Muscle of arm (tissue), 12 donors: Measurements from ENCODE around the gene SH3TC1. TPM values are rescaled to one million over a fixed set of nuclear protein-coding genes. Genes with fewer than 3 reads are reported as not detected.

ENCODE experiments used
- DNase-seq: peaks from one replicate; pipeline ENCODE4 v3.0.0-alpha.2; 2013
- polyA plus RNA-seq, 12 donors: library from polyadenylated mRNA; unstranded; fragments of 120-200 nt; gene quantifications; one replicate each; pipeline ENCODE4 v1.2.1, GENCODE V29; 2013; ENCODE audit not compliant: insufficient read length in 12 of 12

The SH3TC1 gene
- polyA plus RNA-seq, 12 donors: 5.8 to 13.1 (median 8.3) TPM; not detected in 1

DNA sequence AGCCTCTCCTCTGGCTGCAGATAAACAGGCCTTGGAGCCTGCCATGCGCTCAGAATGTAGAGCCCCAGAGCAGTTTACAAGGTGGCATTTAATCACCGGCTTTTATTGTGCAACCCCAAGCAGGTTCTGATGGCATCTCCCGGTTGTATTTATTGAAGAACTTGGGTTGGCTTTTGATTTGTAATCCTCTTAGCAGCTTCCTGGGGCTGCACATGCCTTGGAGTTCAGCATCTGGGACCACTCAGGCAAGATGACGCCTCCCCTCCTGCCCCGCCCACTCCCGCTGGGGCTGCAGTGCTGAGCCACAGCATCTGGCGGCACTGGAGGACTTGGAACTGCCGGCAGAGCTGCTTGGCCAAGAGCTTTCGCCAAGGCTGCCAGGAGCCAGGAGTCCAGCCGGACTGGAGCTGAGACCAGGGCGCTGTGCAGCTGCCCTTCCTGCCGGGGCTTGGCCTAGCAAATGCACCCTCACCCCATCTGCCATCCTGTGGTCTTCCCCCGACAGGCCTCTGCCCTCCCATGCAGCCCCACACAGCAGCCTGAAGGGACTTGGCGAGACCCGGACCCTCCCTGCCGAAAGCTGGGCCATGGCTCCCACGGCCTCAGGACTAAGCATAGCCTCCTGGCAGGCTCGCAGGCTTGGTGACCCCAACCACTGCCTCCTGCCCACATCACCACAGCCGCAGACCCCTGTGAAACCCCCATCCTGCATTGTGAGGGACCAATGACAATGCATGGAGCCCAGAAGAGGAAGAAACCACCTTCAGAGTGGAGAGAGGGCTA is 75.9 kb downstream of the SH3TC1 start:
- peak; percentile 92 for DNase-seq

DNA sequence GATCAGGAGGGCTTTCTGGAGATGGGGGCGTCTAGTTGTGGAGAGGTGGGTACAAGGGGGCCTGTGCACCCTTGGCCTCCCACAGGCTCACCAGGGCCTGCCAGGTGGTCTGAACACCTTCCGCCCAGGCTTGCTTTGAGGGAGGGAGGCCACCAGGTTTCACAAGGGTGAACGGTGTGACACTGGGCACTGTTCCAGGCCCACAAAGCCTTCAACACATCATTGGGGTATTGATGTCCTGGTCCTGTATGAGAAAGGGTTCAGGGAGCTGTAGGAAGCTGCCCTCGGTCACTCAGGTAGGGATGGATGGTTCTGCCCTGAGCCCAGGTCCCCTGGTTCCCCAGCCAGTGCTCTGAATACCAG is 76.4 kb downstream of the SH3TC1 start:
- DNase-seq: no peak

DNA sequence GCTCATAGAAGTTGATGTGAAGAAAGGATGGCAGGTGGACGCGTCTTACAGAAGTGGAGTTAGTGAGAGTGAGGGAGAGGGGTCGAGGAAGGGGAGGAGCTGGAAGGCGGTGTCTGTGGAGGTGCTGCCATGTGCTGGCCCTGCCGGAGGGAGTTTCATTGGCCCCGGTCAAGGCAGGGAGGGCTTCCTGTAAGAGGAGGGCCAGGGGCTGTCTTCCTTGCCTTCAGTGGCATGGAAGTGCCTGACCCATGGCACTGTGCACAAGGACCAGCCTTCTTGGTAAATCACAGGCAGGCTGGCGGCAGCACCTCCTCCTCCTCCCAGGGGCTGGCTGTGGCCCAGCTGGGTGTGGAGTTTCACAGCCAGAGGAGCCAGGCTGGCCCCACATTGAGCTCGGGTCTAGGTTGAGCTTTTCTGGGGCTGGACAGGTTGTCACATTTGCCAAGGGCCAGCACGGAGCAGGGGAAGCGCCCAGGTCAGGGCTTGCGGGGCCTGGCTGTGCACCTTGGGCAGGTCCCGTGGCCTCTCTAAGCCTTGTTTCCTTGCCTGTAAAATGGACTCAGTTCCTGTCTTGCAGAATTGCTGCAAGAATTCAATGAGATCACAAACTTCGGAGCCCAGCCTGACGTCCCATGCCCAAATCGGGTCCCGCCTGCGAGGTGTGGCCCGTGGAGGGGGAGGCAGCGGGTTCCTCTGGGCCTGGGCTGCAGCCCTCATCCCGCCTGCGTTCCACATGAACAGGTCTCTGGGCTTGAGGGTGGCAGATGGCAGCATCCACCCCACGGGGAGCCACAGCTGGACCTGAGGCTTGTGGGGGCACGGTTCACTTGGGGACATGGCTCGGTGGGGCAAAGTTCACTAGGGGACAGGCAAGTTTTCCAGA is 77.5 kb downstream of the SH3TC1 start:
- no peak for DNase-seq

DNA sequence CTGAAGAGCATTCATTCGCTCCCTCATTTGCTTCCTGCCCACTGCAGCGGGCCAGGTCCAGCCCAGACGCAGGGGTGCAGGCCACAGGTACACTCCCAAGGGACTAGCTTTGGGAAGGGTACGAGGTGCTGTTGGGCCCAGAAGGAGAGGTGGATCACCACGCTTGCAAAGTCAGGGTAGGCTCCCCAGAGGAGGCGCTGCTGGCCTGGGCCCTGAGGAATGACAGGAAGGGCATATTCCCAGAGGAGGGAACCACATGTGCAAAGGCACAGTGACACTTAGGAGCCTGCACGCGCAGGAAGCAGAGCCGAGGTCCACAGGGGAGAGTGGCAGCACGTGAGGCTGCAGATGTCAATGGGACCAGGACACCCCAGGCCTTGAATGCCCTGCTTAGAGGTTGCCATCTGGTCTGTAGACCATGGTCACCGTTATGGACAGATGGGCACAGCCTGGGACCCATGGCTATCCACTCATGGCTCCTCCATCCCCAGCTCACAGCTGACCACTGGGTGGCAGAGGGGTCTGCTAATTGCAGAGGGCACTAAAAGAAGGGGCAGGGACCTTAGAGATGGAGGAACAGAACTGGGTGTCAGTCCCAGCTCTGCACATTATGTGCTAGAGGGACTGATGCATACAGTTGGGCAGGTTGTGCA is 78.4 kb downstream of the SH3TC1 start:
- no peak for DNase-seq

DNA sequence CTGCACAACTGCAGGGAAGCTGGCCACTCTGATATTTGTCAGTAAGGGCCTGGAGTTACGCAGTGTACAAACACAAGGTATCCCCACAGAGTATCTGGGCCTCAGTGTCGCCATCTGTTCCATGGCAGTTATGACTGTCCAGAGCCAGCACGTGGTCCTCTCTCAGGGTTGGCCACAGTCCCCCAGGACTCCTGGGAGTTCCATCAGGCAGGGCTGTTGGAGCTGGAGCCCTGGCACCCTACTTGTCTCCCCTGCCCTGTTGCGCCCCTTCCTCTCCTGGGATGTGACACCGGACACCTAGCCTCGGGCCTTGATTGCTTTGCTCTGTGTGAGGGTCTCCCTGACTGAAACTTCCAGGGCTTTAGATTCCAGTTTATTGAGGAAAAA is 78.9 kb downstream of the SH3TC1 start:
- no peak for DNase-seq

DNA sequence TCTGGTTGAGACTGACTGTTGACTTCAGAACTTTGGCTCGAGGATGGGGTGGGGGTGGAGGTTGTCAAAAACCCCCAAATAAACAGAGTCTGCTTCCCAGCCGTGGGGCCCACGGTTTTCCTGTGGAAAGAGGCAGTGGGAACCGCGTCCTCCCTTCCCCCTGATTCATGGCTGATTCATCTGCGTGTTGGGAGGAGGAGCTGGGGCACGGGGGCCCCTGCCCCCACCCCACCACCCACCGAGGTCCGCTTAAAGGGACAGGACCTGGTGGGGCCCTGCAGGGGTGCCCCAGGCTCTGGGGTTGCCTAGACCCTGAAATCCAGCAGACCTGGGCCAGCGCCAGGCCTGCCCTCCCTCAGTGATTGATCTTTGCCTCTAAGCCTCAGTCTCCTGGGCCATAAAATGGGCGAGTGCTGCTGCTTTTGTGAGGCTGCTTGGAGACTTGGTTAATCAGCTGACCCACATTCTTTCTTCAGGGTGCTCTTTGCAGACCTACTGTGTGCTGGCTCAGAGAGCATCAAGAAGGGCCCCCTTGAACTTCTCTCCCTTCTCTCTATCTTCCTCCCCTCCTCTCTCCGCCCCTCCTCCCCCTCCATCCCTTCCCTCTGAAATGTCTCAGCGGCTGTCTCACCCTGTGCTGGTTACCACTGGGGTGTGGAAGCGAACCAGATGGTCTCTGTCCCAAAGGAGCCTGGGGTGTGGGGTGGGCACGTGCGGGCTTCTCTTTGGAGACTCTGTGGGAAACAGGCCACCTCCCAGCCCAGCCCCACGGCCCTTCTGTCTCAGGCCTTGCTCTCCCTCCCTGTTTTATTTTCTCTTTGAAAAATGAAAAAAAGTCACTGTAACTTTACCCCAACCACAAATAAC is 79.6 kb downstream of the SH3TC1 start:
- peak; percentile 80 for DNase-seq

DNA sequence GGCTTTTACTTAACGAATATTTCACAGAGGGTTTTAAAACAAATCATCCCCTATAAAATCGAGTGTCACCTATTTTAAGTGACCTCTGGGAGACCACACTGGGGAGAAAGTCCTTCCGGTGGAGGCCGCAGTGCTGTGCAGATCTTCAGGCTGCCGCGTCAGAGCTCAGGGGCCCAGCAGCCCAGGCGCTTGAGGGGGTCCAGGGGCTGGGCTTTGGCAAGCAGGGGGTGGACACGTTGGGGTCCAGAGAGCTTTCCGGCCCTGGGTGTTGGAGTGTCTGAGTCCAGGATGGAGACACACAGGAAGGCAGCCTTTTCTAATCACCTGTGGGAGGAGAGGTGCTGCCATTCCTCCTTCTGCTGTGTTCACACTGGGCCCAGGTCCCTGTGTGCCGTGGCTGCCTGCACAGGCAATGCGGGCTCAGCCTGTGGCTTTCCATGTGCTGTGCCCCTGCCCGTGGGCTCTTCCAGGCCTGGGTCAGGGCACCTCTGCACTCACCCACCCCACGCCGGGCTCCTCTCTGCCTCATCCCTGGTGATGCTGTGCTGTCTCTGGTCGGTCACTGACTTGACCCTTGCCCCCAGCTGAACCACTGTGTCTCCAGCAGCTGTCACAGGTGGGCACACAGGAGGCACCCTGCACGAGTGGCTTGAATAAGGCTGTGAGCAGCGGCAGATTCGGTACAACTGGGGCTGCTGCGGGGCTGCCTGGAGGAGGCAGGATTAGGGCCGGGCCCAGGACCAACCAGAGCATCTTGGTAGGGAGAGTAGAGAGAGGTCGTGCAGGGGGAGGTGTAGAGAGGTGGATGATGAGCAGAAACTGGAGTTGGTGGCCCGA is 80.4 kb downstream of the SH3TC1 start:
- DNase-seq: no peak

DNA sequence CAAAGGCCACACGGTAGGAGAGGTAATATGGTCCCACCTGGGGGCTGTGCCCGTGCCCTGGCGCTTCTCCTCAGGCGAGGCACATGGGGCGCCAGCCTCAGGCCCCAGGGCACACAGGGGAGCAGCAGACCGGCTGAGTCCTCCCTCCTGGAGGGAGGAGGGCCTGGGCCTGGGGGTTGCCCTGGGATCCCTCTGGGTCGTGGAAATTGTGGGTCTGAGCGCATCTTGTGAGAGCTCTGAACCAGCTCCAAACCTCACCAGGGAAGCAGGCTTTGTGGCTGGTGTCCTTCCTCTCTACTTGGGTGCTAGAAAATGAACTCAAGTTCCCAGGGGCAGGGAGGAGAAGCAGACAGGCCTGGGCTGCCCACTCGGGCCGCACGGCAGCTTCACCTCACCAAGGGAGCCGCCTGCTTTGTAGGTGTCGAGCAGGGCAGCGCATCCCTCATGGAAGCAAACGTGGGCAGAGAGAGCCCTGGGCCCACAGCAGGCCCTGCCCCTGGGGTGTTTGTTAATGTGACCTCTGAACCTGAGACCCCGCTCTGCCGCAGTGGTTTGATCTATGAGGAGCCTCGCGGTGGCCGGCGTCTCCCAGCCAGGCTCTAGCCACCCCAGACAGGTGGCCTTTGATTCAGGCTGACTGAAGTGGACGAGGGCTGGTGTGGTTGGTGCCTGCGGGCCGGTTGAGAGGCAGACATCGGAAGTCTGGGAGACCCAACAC is 81.2 kb downstream of the SH3TC1 start:
- DNase-seq: no peak

DNA sequence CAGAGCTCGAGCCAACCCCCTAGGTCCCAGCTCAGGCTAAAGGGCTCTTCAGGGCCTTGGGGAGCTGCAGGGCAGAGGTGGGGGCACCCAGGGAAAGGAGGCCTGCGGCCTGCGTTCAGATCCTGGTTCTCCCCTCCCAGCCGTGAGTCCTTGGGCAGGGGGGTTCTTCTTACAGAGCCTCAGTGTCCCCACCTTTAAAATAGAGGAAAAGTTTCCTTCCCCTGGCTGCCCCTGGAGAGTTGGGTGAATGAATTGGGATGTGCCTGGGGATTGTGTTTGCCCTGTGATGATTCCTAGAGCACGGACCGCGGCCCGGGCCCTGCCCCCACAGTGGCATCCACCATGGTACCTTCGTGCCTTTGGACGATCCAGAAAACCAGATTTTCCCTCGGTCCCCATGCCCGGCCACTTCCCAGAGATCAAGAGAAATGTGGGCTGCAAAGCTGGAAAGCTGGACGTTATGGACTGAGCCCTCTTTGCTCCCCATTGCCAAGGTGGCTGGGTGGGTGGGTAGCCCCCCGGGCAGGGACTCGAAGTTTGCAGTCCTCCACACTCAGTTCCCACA is 81.9 kb downstream of the SH3TC1 start:
- DNase-seq: no peak

DNA sequence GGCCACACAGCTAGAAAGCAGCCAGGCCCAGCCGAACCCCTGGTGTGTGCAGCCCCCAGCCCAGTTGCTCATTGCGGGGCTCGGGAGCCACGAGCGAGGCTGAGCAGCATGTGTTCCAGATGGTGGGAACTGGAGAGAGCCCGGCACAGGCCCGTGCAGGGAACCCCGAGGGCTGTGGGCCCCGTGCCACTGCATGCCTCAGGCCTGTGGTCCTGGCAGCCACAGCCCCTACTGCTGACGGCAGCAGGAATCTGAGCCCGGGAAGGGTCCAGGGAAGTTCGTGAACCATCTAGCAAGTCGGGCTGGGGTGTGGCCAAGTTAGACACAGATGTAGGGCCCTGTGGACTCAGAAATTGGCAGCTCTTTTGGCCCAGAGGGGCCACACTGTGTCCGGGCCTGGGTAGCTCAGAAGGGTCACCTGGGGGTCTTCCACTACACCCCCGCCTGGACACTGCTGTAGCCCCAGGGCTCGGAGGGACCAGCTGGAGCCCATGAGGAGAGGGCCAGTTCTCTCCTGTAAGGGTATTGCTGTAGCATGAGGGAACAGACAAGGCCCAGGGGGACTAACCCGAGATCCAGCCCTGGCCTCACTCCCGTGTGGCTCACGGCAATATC is 82.5 kb downstream of the SH3TC1 start:
- peak; percentile 79 for DNase-seq

DNA sequence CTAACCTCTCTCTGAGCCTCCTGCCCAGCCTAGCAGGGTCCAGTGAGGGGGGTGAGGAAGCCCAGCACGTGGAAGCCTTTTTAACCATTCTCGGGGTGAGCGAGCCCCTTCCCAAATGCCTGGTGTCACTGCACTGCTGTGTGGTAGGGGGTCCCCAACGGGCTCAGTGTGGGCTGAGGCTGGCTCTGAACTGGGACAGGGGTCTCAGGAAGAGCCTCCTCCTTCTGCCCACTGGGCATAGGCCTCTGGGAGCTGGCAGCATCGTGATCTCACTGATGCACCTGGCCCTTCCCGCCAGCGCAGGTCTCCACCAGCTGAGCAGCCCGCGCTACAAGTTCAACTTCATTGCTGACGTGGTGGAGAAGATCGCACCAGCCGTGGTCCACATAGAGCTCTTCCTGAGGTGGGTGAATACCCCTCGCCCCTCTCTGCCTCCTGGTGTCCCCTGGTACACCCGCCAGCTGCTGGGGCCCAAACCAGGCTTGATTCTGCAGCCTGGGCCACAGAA is 83.1 kb downstream of the SH3TC1 start:
- DNase-seq: no peak

DNA sequence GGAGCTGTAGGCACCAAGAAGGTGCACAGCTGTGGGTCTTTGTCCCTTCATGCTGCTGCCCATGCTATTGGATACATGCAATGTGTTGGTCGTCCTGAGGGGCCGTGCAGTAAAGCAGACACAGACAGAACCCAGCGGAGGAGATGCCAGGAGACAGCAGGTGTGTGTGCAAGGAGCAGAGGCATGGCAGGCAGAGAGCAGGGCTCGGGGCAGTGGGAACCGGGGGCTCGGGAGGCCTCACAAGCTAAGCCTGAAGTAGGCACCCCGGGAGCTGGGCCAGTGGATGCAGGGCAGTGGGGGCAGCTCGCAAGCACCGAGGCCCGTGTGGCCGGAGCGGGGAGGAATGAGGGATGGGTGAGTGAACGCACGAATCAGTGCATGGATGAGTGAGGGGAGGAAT is 83.7 kb downstream of the SH3TC1 start:
- DNase-seq: no peak

DNA sequence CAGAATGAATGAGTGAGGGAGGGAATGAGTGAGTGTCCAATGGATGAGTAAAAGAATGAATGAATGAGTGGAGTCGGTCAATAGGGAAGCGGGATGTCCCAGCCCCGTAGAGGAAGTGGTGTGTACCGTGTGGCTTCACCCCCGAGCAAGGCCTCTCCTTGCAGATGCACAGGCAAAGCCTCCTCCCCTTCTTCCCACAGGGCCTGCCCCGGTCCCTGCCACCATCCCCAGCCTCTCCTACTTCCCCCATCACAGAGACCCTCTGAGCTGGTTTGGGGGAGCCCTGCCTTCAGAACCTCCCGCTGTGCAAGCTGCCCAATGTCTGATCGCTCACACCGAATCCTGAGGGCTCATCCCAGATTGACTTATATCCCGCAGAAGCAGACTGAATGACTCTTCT is 84.1 kb downstream of the SH3TC1 start:
- no peak for DNase-seq

DNA sequence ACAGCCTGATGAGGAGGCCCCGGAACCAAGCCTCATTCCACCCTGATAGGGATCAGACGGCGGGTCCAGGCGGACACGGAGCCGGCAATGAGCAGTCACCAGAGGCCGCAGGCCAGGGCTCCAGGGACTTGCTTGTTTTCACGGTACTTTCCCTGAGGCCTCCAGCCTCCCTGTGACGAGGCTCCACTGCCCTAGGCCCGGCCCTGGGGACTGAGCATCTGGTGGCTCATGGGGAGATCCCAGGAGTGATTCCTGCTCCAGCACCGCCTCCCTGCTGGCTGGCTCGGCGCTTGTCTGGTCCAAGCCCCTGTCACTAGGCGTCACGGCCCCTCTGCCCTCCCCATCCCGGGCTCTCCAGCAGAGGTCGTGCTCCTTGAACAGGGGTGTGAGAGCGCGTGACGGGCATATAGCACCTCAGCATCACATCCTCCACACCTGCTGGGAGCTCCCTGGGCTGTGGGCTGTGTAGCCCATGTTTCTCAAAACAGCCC is 84.6 kb downstream of the SH3TC1 start:
- DNase-seq: no peak

DNA sequence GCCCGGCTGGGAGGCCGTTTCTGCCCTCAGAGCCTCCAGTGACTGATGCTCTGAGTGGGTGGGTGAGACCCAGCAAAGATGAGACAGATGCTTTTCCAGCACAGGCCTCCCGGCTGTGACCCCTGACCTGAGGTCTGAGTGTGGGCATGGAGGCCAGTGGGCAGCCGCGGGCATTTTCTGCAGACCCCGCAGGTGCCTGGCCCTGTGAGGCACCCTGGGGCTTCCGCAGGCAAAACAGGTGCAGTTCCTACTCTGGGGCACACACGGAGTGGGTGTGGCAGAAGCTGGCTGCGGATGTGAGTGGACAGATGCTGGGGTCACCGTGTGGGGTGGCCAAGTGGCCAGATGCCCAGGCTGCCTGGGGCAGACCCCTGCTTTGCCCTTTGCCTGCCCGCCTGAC is 85.3 kb downstream of the SH3TC1 start:
- no peak for DNase-seq

DNA sequence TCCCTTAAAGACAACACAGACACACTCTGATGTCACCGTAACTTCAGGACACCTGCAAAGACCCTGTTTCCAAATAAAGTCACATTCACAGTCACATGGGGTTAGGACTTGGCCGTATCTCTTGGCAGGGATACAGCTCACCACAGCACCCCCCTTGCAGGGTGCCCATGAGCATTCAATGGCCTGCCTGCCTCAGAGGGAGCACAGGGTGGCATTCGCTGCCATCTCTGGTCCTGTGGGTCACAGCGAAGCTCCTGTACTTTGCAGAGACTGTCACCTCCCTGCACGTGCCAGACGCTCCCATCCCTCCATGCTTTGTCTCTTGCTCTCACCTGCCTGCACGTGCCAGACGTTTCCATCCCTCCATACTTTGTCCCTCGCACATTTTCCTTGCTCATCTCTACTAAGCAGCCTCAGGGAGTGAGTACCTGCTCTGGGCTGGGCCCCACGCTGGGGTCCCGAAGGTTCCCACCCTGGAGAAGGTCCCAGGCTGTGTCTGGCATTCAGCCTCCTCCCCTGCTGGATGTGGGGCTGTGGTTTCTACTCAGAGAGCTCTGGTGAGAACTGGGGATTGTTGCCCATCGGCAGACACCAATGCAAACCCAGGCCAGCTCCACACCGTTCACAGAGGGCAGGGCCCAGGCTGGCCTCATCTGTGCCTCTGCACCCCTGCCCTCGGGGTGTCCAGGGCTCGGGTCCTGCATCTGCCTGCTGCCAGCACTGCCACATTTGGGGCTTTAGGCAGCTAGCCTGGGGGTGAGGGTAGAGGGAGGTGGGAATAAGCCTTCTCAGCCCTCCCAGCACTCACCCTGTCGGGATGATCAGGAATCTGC is 86.3 kb downstream of the SH3TC1 start:
- DNase-seq: no peak

DNA sequence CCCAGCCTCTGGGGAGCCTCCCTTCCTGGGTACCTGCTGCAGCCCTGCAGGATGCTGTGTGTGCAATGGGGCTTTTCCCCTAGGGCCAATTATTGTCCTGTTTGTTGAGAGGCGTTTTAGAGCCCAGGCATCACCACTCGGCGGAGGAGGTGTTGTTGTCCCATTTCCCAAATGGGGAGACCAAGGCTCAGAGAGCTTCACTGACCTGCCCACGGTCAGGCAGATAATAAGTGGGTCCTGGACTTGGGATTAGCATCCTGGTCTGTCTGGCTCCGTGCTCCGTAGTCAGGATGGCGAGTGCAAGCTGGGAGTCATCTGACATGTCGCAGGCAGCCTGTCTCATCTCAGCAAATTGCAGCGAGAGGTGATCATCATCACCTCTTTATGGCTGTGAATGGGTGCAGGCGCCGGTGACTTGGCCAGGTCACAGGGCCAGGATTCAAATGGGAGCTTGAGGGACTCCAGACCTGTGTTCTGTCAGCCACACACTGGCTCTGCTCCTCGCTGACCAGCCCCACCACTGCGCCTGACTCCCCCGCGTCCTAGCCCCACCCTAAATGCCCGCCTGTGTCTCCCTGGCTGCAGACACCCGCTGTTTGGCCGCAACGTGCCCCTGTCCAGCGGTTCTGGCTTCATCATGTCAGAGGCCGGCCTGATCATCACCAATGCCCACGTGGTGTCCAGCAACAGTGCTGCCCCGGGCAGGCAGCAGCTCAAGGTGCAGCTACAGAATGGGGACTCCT is 87.1 kb downstream of the SH3TC1 start:
- DNase-seq: no peak
